Activated CD8-positive, alpha-beta memory T cell treated with anti-CD3 and anti-CD28 coated beads for 4 hours (primary cell): ENCODE results near the gene MTMR6.

ENCODE experiments used
- DNase-seq, 2 donors: peaks; one replicate each; pipeline ENCODE4 v3.0.0-alpha.2; 2020; ENCODE audit warnings: low read depth in 2 of 2

MTMR6 gene

GRCh38 chr13:25217023-25217885 lies 70.0 kb downstream of the MTMR6 start:
- DNase-seq = no peak

GRCh38 chr13:25215253-25215575 lies 72.1 kb downstream of the MTMR6 start:
- DNase-seq = no peak

- DNase-seq = no peak
Observed at GRCh38 chr13:25214491-25215252, 72.6 kb downstream of the MTMR6 start.

GRCh38 chr13:25213715-25214114 lies 73.6 kb downstream of the MTMR6 start:
- no peak for DNase-seq

- DNase-seq = no peak
Observed at GRCh38 chr13:25210842-25211569, 76.3 kb downstream of the MTMR6 start.

- DNase-seq = no peak
Observed at GRCh38 chr13:25207291-25207810, 79.9 kb downstream of the MTMR6 start.

GRCh38 chr13:25204863-25205262 lies 82.4 kb downstream of the MTMR6 start:
- no peak for DNase-seq

- no peak for DNase-seq
Observed at GRCh38 chr13:25203127-25203740, 84.1 kb downstream of the MTMR6 start.

GRCh38 chr13:25200783-25201182 lies 86.5 kb downstream of the MTMR6 start:
- DNase-seq = no peak

GRCh38 chr13:25198647-25199046 lies 88.6 kb downstream of the MTMR6 start:
- DNase-seq = no peak

- DNase-seq = no peak
Observed at GRCh38 chr13:25196971-25197370, 90.3 kb downstream of the MTMR6 start.
